Measurements from ENCODE around the gene CRPPA.
"Not testable (repeated sequence)": the region's sequence is repeated elsewhere in the genome, so short reads cannot be mapped to it uniquely, and the experiment has no call there.

The CRPPA gene

GRCh38 chr7:16399265-16399831 is 22.0 kb downstream of the CRPPA start:
- Histone ChIP-seq H3K9me3 (ENCODE audit: control insufficient read depth in 5 of 5, low read length in 5 of 5) (peaks cover 4 to 40% (median 11%) of the 10 kb centered on the region in 5 donors), H3K27ac (ENCODE audit: low read depth, low read length) (no peak overlapping the region), H3K4me3 (ENCODE audit: low read depth in 1 of 5, low read length in 5 of 5) (no peak overlapping the region)

GRCh38 chr7:16398146-16399017 is 23.0 kb downstream of the CRPPA start:
- Histone ChIP-seq H3K9me3 (ENCODE audit: control insufficient read depth in 5 of 5, low read length in 5 of 5) (peaks cover under 1 to 40% (median 7%) of the 10 kb centered on the region in 5 donors), H3K27ac (ENCODE audit: low read depth, low read length) (no peak overlapping the region), H3K27me3 (ENCODE audit: control insufficient read depth in 5 of 5, insufficient read depth in 4 of 5, low read length in 5 of 5) (no peaks in the 10 kb centered on the region), H3K9ac (ENCODE audit: low read length in 5 of 5) (no peak overlapping the region), H3K36me3 (ENCODE audit: control insufficient read depth in 5 of 5, insufficient read depth in 5 of 5, low read length in 5 of 5) (peaks cover 0 to 2% (median 0%) of the 10 kb centered on the region in 5 donors), H3K4me1 (ENCODE audit: control insufficient read depth in 5 of 5, insufficient read depth in 5 of 5, low read length in 5 of 5) (peaks cover 0 to 7% (median 0%) of the 10 kb centered on the region in 5 donors), H3K4me3 (ENCODE audit: low read depth in 1 of 5, low read length in 5 of 5) (no peak overlapping the region)

More at GRCh38 chr7:16399265-16399831, 22.0 kb downstream of the CRPPA start:
- Histone ChIP-seq H3K36me3 (ENCODE audit: control insufficient read depth in 5 of 5, insufficient read depth in 5 of 5, low read length in 5 of 5) (peaks cover 0 to 2% (median 0%) of the 10 kb centered on the region in 5 donors), H3K27me3 (ENCODE audit: control insufficient read depth in 5 of 5, insufficient read depth in 4 of 5, low read length in 5 of 5) (no peaks in the 10 kb centered on the region), H3K9ac (ENCODE audit: low read length in 5 of 5) (no peak overlapping the region), H3K4me1 (ENCODE audit: control insufficient read depth in 5 of 5, insufficient read depth in 5 of 5, low read length in 5 of 5) (peaks cover 0 to 7% (median 0%) of the 10 kb centered on the region in 5 donors)

GRCh38 chr7:16397501-16398145 is 23.7 kb downstream of the CRPPA start:
- no peak overlapping the region for H3K4me3 ChIP-seq (ENCODE audit: low read depth in 1 of 5, low read length in 5 of 5)
- H3K9me3 ChIP-seq (ENCODE audit: control insufficient read depth in 5 of 5, low read length in 5 of 5) = peaks cover 0 to 34% (median 1%) of the 10 kb centered on the region in 5 donors
- H3K27me3 ChIP-seq (ENCODE audit: control insufficient read depth in 5 of 5, insufficient read depth in 4 of 5, low read length in 5 of 5) = no peaks in the 10 kb centered on the region
- H3K36me3 ChIP-seq (ENCODE audit: control insufficient read depth in 5 of 5, insufficient read depth in 5 of 5, low read length in 5 of 5) = peaks cover 0 to 2% (median 0%) of the 10 kb centered on the region in 5 donors
- H3K27ac ChIP-seq (ENCODE audit: low read depth, low read length) = no peak overlapping the region
- H3K4me1 ChIP-seq (ENCODE audit: control insufficient read depth in 5 of 5, insufficient read depth in 5 of 5, low read length in 5 of 5) = peaks cover 0 to 7% (median 0%) of the 10 kb centered on the region in 5 donors
- no peak overlapping the region for H3K9ac ChIP-seq (ENCODE audit: low read length in 5 of 5)

GRCh38 chr7:16396766-16397500 is 24.4 kb downstream of the CRPPA start:
- Histone ChIP-seq H3K4me1 (ENCODE audit: control insufficient read depth in 5 of 5, insufficient read depth in 5 of 5, low read length in 5 of 5) (peaks cover 0 to 7% (median 0%) of the 10 kb centered on the region in 5 donors), H3K9me3 (ENCODE audit: control insufficient read depth in 5 of 5, low read length in 5 of 5) (peaks cover 0 to 32% (median 0%) of the 10 kb centered on the region in 5 donors), H3K27ac (ENCODE audit: low read depth, low read length) (no peak overlapping the region), H3K27me3 (ENCODE audit: control insufficient read depth in 5 of 5, insufficient read depth in 4 of 5, low read length in 5 of 5) (no peaks in the 10 kb centered on the region), H3K36me3 (ENCODE audit: control insufficient read depth in 5 of 5, insufficient read depth in 5 of 5, low read length in 5 of 5) (peaks cover 0 to 2% (median 0%) of the 10 kb centered on the region in 5 donors), H3K4me3 (ENCODE audit: low read depth in 1 of 5, low read length in 5 of 5) (no peak overlapping the region), H3K9ac (ENCODE audit: low read length in 5 of 5) (no peak overlapping the region)

- H3K27me3 ChIP-seq (ENCODE audit: control insufficient read depth in 5 of 5, insufficient read depth in 4 of 5, low read length in 5 of 5) = no peaks in the 10 kb centered on the region
- H3K9me3 ChIP-seq (ENCODE audit: control insufficient read depth in 5 of 5, low read length in 5 of 5) = peaks cover 0 to 30% (median 0%) of the 10 kb centered on the region in 5 donors
- H3K36me3 ChIP-seq (ENCODE audit: control insufficient read depth in 5 of 5, insufficient read depth in 5 of 5, low read length in 5 of 5) = peaks cover 0 to 2% (median 0%) of the 10 kb centered on the region in 5 donors
- no peak overlapping the region for H3K27ac ChIP-seq (ENCODE audit: low read depth, low read length)
- H3K4me3 ChIP-seq (ENCODE audit: low read depth in 1 of 5, low read length in 5 of 5) = no peak overlapping the region
- H3K9ac ChIP-seq (ENCODE audit: low read length in 5 of 5) = no peak overlapping the region
- peaks cover 0 to 7% (median 0%) of the 10 kb centered on the region in 5 donors for H3K4me1 ChIP-seq (ENCODE audit: control insufficient read depth in 5 of 5, insufficient read depth in 5 of 5, low read length in 5 of 5)
These were observed 26.2 kb downstream of the CRPPA start for GRCh38 chr7:16395121-16395520.

GRCh38 chr7:16393862-16394422 is 27.4 kb downstream of the CRPPA start:
- Histone ChIP-seq H3K9ac (ENCODE audit: low read length in 5 of 5) (no peak overlapping the region), H3K27me3 (ENCODE audit: control insufficient read depth in 5 of 5, insufficient read depth in 4 of 5, low read length in 5 of 5) (no peaks in the 10 kb centered on the region), H3K27ac (ENCODE audit: low read depth, low read length) (no peak overlapping the region), H3K9me3 (ENCODE audit: control insufficient read depth in 5 of 5, low read length in 5 of 5) (peaks cover 0 to 22% (median 0%) of the 10 kb centered on the region in 5 donors), H3K4me3 (ENCODE audit: low read depth in 1 of 5, low read length in 5 of 5) (no peak overlapping the region), H3K36me3 (ENCODE audit: control insufficient read depth in 5 of 5, insufficient read depth in 5 of 5, low read length in 5 of 5) (no peaks in the 10 kb centered on the region), H3K4me1 (ENCODE audit: control insufficient read depth in 5 of 5, insufficient read depth in 5 of 5, low read length in 5 of 5) (peaks cover 0 to 2% (median 0%) of the 10 kb centered on the region in 5 donors)

- Histone ChIP-seq H3K9me3 (ENCODE audit: control insufficient read depth in 5 of 5, low read length in 5 of 5) (peaks cover 0 to 13% (median 7%) of the 10 kb centered on the region in 5 donors), H3K27ac (ENCODE audit: low read depth, low read length) (no peak overlapping the region), H3K9ac (ENCODE audit: low read length in 5 of 5) (no peak overlapping the region), H3K4me3 (ENCODE audit: low read depth in 1 of 5, low read length in 5 of 5) (no peak overlapping the region), H3K27me3 (ENCODE audit: control insufficient read depth in 5 of 5, insufficient read depth in 4 of 5, low read length in 5 of 5) (no peaks in the 10 kb centered on the region), H3K36me3 (ENCODE audit: control insufficient read depth in 5 of 5, insufficient read depth in 5 of 5, low read length in 5 of 5) (no peaks in the 10 kb centered on the region), H3K4me1 (ENCODE audit: control insufficient read depth in 5 of 5, insufficient read depth in 5 of 5, low read length in 5 of 5) (no peaks in the 10 kb centered on the region)
These were observed 28.3 kb downstream of the CRPPA start for GRCh38 chr7:16392990-16393523.

- not testable (repeated sequence) for H3K4me1 ChIP-seq (ENCODE audit: control insufficient read depth in 5 of 5, insufficient read depth in 5 of 5, low read length in 5 of 5); H3K27ac ChIP-seq (ENCODE audit: low read depth, low read length); H3K9ac ChIP-seq (ENCODE audit: low read length in 5 of 5); H3K36me3 ChIP-seq (ENCODE audit: control insufficient read depth in 5 of 5, insufficient read depth in 5 of 5, low read length in 5 of 5); H3K4me3 ChIP-seq (ENCODE audit: low read depth in 1 of 5, low read length in 5 of 5); H3K27me3 ChIP-seq (ENCODE audit: control insufficient read depth in 5 of 5, insufficient read depth in 4 of 5, low read length in 5 of 5)
- peaks cover 0 to 15% (median 2%) of the 10 kb centered on the region in 5 donors for H3K9me3 ChIP-seq (ENCODE audit: control insufficient read depth in 5 of 5, low read length in 5 of 5)
These were observed 37.6 kb downstream of the CRPPA start for GRCh38 chr7:16383786-16384185.

- H3K9me3 ChIP-seq (ENCODE audit: control insufficient read depth in 5 of 5, low read length in 5 of 5); H3K27me3 ChIP-seq (ENCODE audit: control insufficient read depth in 5 of 5, insufficient read depth in 4 of 5, low read length in 5 of 5); H3K4me3 ChIP-seq (ENCODE audit: low read depth in 1 of 5, low read length in 5 of 5); H3K9ac ChIP-seq (ENCODE audit: low read length in 5 of 5); H3K27ac ChIP-seq (ENCODE audit: low read depth, low read length); H3K36me3 ChIP-seq (ENCODE audit: control insufficient read depth in 5 of 5, insufficient read depth in 5 of 5, low read length in 5 of 5); H3K4me1 ChIP-seq (ENCODE audit: control insufficient read depth in 5 of 5, insufficient read depth in 5 of 5, low read length in 5 of 5): not testable (repeated sequence)
These were observed 38.2 kb downstream of the CRPPA start for GRCh38 chr7:16383103-16383502.
